Ishikawa (cell line): ENCODE data around the gene EDN3.

Experiments
- CEBPB ChIP-seq: IDR thresholded peaks from 2 replicates; pipeline ENCODE4 v1.6.1; 2012
- CREB1 ChIP-seq: IDR thresholded peaks from 2 replicates; pipeline ENCODE4 v1.6.1; 2012; ENCODE audit warnings: low read depth
- EGR1 ChIP-seq: IDR thresholded peaks from 2 replicates; pipeline ENCODE4 v1.6.1; 2012
- EP300 ChIP-seq: IDR thresholded peaks from 2 replicates; pipeline ENCODE4 v1.6.1; 2012; ENCODE audit warnings: borderline replicate concordance
- FOXM1 ChIP-seq: IDR thresholded peaks from 2 replicates; pipeline ENCODE4 v1.6.1; 2012; ENCODE audit warnings: low read depth, borderline replicate concordance
- MAX ChIP-seq: IDR thresholded peaks from 2 replicates; pipeline ENCODE4 v1.6.1; 2012
- NFIC ChIP-seq: IDR thresholded peaks from 2 replicates; pipeline ENCODE4 v1.6.1; 2012
- RAD21 ChIP-seq: IDR thresholded peaks from 2 replicates; pipeline ENCODE4 v1.6.1; 2012; ENCODE audit warnings: low read depth
- REST ChIP-seq: IDR thresholded peaks from 2 replicates; pipeline ENCODE4 v1.6.1; 2012; ENCODE audit warnings: low read depth, mild to moderate bottlenecking
- TAF1 ChIP-seq: IDR thresholded peaks from 2 replicates; pipeline ENCODE4 v1.6.1; 2012; ENCODE audit warnings: low read depth, mild to moderate bottlenecking
- TCF12 ChIP-seq: IDR thresholded peaks from 2 replicates; pipeline ENCODE4 v1.6.1; 2012; ENCODE audit warnings: low read depth
- TEAD4 ChIP-seq: IDR thresholded peaks from 2 replicates; pipeline ENCODE4 v1.6.1; 2012
- USF1 ChIP-seq: IDR thresholded peaks from 2 replicates; pipeline ENCODE4 v1.6.1; 2012
- YY1 ChIP-seq: IDR thresholded peaks from 2 replicates; pipeline ENCODE4 v1.6.1; 2012; ENCODE audit warnings: low read depth
- ZBTB7A ChIP-seq: IDR thresholded peaks from 2 replicates; pipeline ENCODE4 v1.6.1; 2012; ENCODE audit warnings: low read depth

Gene EDN3

GRCh38 chr20:59316911-59317731, 16.7 kb downstream of the EDN3 start:
- TF ChIP-seq EGR1 (no peak), TCF12 (no peak), TAF1 (no peak), USF1 (no peak), CREB1 (no peak), FOXM1 (no peak), MAX (no peak), EP300 (no peak), REST (no peak), ZBTB7A (no peak), RAD21 (no peak), YY1 (no peak), NFIC (no peak), CEBPB (no peak), TEAD4 (no peak)

GRCh38 chr20:59318201-59318790, 17.9 kb downstream of the EDN3 start:
- TF ChIP-seq RAD21 (no peak), NFIC (no peak), REST (no peak), TCF12 (no peak), EGR1 (no peak), CEBPB (no peak), TAF1 (no peak), YY1 (no peak)

- TF ChIP-seq REST = no peak
- no peak for TF ChIP-seq CEBPB
- TF ChIP-seq NFIC = no peak
- TF ChIP-seq ZBTB7A = no peak
- TF ChIP-seq FOXM1 = no peak
- no peak for TF ChIP-seq USF1
- TF ChIP-seq YY1 = no peak
- no peak for TF ChIP-seq TEAD4
These were observed 18.4 kb downstream of the EDN3 start for GRCh38 chr20:59318803-59319202.

- no peak for TF ChIP-seq CEBPB
These were observed 20.0 kb downstream of the EDN3 start for GRCh38 chr20:59320426-59320825.
